KOPT-K1 (cell line): Measurements from ENCODE around the gene PTPN22.

Experiments
- H3K27ac ChIP-seq: fragments of 200-600 bp; sonication (generic); 2 replicates; pipeline ENCODE4 v1.5.1; 2016; ENCODE audit warnings: antibody characterized with exemption, mild to moderate bottlenecking, low read depth, low read length; ENCODE audit not compliant: poor library complexity, severe bottlenecking
- H3K36me3 ChIP-seq: fragments of 200-600 bp; sonication (generic); 2 replicates; pipeline ENCODE4 v1.5.1; 2017; ENCODE audit warnings: antibody characterized with exemption, mild to moderate bottlenecking, low read length, moderate library complexity; ENCODE audit not compliant: insufficient read depth
- H3K9me3 ChIP-seq: fragments of 200-600 bp; sonication (generic); 2 replicates; pipeline ENCODE4 v1.5.1; 2017; ENCODE audit warnings: antibody characterized with exemption, low read length, mild to moderate bottlenecking; ENCODE audit not compliant: insufficient read depth, poor library complexity, severe bottlenecking

The PTPN22 gene

GRCh38 chr1:113898241-113898814 lies 26.8 kb upstream of the PTPN22 start:
- Histone ChIP-seq H3K9me3 (no peaks in the 10 kb centered on the region), H3K27ac (no peak overlapping the region), H3K36me3 (peaks cover 96% of the 10 kb centered on the region)

- Histone ChIP-seq H3K27ac (no peak overlapping the region), H3K36me3 (peaks cover 77% of the 10 kb centered on the region), H3K9me3 (no peaks in the 10 kb centered on the region)
Observed at GRCh38 chr1:113895961-113896360, 24.4 kb upstream of the PTPN22 start.

GRCh38 chr1:113895098-113895497 lies 23.6 kb upstream of the PTPN22 start:
- H3K27ac ChIP-seq, result no peak overlapping the region
- H3K36me3 ChIP-seq, result peaks cover 68% of the 10 kb centered on the region
- H3K9me3 ChIP-seq, result no peaks in the 10 kb centered on the region

GRCh38 chr1:113893267-113893666 lies 21.8 kb upstream of the PTPN22 start:
- Histone ChIP-seq H3K27ac (no peak overlapping the region), H3K36me3 (peaks cover 50% of the 10 kb centered on the region), H3K9me3 (no peaks in the 10 kb centered on the region)

DNA sequence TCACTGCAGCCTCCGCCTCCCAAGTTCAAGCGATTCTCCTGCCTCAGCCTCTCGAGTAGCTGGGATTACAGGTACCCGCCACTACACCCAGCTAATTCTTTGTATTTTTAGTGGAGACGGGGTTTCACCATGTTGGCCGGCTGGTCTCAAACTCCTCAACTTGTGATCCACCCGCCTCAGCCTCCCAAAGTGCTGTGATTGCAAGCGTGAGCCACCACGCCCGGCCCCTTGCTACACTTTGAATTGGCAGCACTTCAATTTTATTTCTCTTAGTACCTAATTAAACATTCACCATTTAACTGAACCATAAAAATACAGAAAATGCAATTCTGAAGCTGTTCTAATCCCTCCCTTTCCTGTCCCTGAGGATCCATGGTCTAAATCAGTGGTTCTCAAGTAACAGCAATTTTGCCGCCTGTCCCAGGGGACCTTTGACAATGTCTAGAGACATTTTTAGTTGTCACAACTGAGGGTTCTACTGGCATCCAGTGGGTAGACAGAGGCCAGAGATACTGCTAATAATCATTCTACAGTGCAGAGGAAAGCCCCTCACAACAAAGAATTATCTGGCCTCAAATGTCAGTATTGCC lies 20.2 kb upstream of the PTPN22 start:
- H3K36me3 ChIP-seq, result peaks cover 34% of the 10 kb centered on the region
- no peak overlapping the region for H3K27ac ChIP-seq
- H3K9me3 ChIP-seq, result no peaks in the 10 kb centered on the region

- H3K27ac ChIP-seq, result no peak overlapping the region
- no peaks in the 10 kb centered on the region for H3K9me3 ChIP-seq
- H3K36me3 ChIP-seq, result peaks cover 25% of the 10 kb centered on the region
Observed at GRCh38 chr1:113890816-113891215, 19.3 kb upstream of the PTPN22 start.

DNA sequence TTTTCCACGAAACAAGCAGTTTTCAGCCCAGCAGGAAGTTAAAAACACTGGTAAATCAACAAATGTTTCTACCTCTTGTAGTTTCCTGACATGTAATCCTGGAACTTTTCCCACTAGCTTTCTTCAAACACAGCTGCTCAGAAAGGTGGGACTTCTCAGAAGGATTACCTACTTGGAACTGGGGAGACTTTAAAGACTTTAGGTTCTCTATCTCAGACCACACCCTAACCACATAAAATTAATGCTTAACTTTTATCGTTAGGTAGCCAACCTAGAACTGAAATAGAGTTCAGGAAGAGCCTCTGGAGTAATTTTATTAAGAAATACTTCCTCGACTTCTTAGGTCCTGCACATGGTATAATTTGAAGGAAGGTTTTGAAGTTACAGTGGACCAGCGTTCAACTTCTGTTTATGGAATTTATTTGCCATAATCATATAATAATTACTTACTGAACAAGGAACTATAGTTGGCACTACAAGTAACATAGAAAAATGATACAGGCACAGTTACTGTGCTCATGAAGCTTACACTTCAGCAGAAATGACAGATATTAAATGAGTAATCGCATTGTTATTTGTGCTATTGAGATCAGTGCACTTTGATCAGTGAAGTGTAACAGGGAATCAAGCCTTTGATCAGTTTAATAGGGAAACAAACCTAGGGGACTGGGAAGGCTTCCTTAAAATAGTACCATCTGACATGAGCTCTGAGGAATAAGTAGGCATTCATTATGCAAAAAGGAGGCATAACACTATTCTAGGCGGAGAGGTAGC lies 16.1 kb upstream of the PTPN22 start, which contains the start of gene BCL2L15:
Gene BCL2L15 (minus strand): TSS at position 180 of the 774 bp plus-strand sequence. CDS start 206 bp downstream, outside the sequence.
- H3K27ac ChIP-seq, result no peak within 1 kb of the TSS
- no peaks in the 10 kb centered on the region for H3K36me3 ChIP-seq
- H3K9me3 ChIP-seq, result no peaks in the 10 kb centered on the region

DNA sequence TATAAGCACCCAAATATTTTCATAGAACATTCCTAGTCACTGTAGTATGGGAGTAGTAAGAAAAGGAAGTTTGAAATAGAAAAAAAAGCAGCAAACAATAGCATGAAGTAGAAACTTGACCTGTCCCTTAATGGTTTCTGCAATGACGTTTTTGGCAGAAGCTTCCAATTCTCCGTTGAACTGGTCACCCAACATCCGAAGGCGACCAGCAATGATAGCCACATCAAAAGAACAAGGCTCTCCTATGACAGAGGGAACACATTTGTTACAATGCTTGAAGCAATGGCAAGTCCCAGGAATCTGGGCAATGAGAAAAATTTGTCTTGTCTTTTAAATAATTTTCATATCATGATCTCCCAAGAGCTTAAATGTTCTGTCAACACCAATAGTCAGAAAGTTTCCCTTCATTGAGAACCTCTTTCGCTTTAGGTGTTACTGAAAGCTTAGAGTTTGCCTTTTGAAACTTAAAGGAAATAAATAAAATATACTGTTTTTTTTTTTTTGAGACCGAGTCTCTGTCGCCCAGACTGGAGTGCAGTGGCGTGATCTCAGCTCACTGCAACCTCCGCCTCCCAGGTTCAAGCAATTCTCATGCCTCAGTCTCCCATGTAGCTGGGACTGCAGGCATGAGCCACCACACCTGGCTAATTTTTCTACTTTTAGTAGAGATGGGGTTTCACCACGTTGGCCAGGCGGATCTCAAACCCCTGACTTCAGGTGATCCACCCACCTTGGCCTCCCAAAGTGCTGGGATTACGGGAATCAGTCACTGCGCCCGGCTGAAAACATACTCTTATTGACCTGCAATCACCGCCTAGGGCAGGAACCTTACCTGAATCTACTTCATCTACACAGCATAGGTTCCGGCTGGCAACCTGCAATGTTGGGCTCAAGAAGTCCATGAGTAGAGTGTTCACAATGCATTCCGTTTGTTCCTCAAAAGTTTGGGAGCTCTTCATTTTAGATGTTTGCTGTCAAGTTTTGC lies 15.2 kb upstream of the PTPN22 start:
- H3K9me3 ChIP-seq, result no peaks in the 10 kb centered on the region
- H3K36me3 ChIP-seq, result no peaks in the 10 kb centered on the region
- no peak overlapping the region for H3K27ac ChIP-seq

DNA sequence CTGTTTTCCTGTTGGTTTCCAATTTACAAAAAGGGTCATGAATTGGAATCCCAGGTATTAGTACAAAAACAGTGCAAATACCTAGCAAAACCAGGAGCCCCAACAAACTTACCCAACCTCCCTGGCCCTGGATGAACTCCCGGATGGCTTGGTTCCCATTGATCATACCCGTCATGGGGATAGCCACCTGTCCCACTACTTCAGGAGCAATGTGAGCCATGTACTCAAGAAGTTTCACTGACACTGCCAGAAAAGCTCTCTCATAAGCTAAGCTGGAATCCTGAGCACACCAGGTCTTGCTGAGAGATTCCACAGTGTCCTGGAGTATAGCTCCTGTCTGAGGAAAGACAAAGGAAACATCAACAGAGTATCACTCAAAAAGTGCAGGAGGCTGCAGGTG lies 10.1 kb upstream of the PTPN22 start:
- H3K27ac ChIP-seq, result peak overlapping the region; percentile 64
- no peaks in the 10 kb centered on the region for H3K36me3 ChIP-seq

DNA sequence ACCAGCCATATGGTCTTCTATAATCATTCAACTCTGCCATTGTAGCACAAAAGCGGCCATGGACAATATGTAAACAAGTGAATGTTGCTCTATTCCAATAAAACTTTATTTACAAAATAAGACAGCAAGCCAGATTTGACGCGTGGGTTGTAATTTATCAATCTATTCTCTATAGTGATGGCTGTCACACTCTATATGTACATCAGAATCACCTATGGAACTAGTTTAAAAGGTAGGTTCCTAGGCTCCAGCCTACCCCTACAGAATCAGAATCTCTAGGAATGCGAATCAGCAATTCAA lies 8.2 kb upstream of the PTPN22 start:
- H3K27ac ChIP-seq, result peak overlapping the region; percentile 64
- no peaks in the 10 kb centered on the region for H3K9me3 ChIP-seq
- H3K36me3 ChIP-seq, result no peaks in the 10 kb centered on the region

More for the DNA sequence above, 10.1 kb upstream of the PTPN22 start:
- H3K9me3 ChIP-seq, result no peaks in the 10 kb centered on the region

DNA sequence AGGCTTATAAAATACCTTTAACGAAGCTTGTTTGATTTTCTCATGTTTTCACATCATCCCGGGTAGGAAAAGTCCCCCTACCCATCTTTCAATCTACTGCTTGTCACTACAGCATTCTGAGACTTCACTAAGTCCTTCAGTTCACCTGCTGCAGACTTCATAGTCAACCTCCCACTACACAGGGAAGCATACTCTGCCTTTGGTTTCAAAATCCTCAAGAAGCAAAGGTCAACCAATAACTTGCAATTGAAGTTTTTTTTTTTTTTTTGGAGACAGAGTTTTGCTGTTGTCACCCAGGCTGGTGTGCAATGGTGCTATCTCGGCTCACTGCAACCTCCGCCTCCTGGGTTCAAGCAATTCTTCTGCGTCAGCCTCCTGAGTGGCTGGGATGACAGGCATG lies 4.7 kb upstream of the PTPN22 start:
- no peaks in the 10 kb centered on the region for H3K9me3 ChIP-seq
- H3K36me3 ChIP-seq, result no peaks in the 10 kb centered on the region
- no peak overlapping the region for H3K27ac ChIP-seq

GRCh38 chr1:113875714-113876113 lies 4.2 kb upstream of the PTPN22 start:
- Histone ChIP-seq H3K36me3 (no peaks in the 10 kb centered on the region), H3K9me3 (no peaks in the 10 kb centered on the region), H3K27ac (no peak overlapping the region)

GRCh38 chr1:113874012-113874879 lies 2.7 kb upstream of the PTPN22 start:
- H3K9me3 ChIP-seq, result no peaks in the 10 kb centered on the region
- peak overlapping the region; percentile 32 for H3K27ac ChIP-seq
- no peaks in the 10 kb centered on the region for H3K36me3 ChIP-seq

- Histone ChIP-seq H3K36me3 (no peaks in the 10 kb centered on the region), H3K9me3 (no peaks in the 10 kb centered on the region), H3K27ac (peak overlapping the region; percentile 85)
Observed at GRCh38 chr1:113872219-113872935, 865 bp upstream of the PTPN22 start.
